IPS-18a (cell line): Measurements from ENCODE around the gene MORN2.

Experiments
- H3K27ac ChIP-seq: one replicate; pipeline ENCODE4 v1.5.1; 2013; ENCODE audit warnings: low read length
- H3K27me3 ChIP-seq: one replicate; pipeline ENCODE4 v1.6.1; 2013; ENCODE audit warnings: mild to moderate bottlenecking, low read length; ENCODE audit not compliant: control insufficient read depth, insufficient read depth
- H3K36me3 ChIP-seq: one replicate; pipeline ENCODE4 v1.6.1; 2013; ENCODE audit warnings: low read depth, low read length; ENCODE audit not compliant: control insufficient read depth
- H3K4me1 ChIP-seq: one replicate; pipeline ENCODE4 v1.6.1; 2013; ENCODE audit warnings: low read depth, low read length; ENCODE audit not compliant: control insufficient read depth
- H3K4me3 ChIP-seq: one replicate; pipeline ENCODE4 v1.5.1; 2013; ENCODE audit warnings: low read length
- H3K9ac ChIP-seq: one replicate; pipeline ENCODE4 v1.6.1; 2013; ENCODE audit warnings: mild to moderate bottlenecking, low read length, moderate library complexity
- H3K9me3 ChIP-seq: one replicate; pipeline ENCODE4 v1.6.1; 2013; ENCODE audit warnings: low read depth, low read length; ENCODE audit not compliant: control insufficient read depth

Gene MORN2

DNA sequence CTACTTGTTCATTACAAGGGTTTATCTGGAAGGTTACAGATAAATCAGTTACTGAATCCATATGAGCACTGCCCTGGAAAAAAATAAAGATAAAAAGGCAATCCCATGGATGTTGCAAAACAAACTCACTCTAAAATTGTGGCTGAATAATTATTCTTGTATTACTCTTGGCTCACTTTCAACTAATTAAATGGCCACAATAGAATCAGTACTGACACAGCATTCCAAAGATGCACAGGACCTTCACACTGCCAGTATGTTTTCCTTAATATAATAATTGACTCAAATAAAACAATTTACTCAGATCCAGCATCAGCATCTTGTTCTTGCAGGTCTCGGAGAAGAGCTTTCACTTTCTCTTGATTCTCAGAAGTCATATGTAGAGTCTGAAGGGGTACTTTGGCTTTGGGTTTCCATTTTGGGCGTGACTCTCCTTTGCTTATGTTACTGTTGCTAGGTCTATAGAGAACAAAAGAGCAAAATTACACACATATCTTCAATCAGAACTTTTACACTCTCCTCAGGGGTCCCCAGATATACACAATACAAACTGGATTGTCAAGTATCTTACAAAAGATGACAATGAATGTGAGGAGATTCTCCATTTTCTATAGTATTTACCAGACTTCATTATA is 12.6 kb upstream of the MORN2 start:
- Histone ChIP-seq H3K9ac (no peak overlapping the region), H3K9me3 (no peaks in the 10 kb centered on the region), H3K27ac (no peak overlapping the region), H3K4me3 (no peak overlapping the region), H3K4me1 (no peaks in the 10 kb centered on the region), H3K27me3 (no peaks in the 10 kb centered on the region), H3K36me3 (peaks cover 46% of the 10 kb centered on the region)

DNA sequence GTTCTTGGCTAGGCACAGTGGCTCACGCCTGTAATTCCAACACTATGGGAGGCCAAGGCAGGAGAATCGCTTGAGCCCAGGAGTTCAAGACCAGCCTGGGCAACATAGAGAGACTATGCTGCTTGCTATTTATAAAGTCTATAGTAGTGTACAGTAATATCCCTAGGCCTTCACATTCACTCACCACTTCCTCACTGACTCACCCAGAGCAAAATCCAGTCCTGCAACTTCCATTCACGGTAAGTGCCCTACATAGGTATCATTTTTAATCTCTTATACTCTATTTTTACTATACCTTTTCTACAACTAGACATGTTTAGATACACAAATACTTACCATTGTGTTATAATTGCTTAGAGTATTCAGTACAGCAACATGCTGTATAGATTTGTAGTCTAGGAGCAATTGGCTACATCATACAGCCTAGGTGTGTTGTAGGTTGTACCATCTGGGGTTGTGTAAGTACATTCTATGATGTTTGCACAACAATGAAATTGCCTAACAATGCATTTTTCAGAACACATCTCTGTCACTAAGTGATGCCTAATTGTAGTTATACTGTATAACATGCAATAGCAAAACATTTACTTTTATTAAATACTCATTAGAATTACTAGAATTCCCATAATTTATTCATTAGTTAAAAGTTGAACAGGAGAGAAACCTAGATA is 8.9 kb upstream of the MORN2 start:
- Histone ChIP-seq H3K9me3 (no peaks in the 10 kb centered on the region), H3K27me3 (no peaks in the 10 kb centered on the region), H3K27ac (no peak overlapping the region), H3K36me3 (peaks cover 20% of the 10 kb centered on the region), H3K4me1 (no peaks in the 10 kb centered on the region), H3K4me3 (no peak overlapping the region), H3K9ac (no peak overlapping the region)

- Histone ChIP-seq H3K36me3 (peaks cover 3% of the 10 kb centered on the region), H3K9me3 (no peaks in the 10 kb centered on the region), H3K4me3 (no peak overlapping the region), H3K27me3 (no peaks in the 10 kb centered on the region), H3K27ac (no peak overlapping the region), H3K9ac (no peak overlapping the region), H3K4me1 (peaks cover 9% of the 10 kb centered on the region)
These were observed 4.3 kb upstream of the MORN2 start for GRCh38 chr2:38871432-38871831.

DNA sequence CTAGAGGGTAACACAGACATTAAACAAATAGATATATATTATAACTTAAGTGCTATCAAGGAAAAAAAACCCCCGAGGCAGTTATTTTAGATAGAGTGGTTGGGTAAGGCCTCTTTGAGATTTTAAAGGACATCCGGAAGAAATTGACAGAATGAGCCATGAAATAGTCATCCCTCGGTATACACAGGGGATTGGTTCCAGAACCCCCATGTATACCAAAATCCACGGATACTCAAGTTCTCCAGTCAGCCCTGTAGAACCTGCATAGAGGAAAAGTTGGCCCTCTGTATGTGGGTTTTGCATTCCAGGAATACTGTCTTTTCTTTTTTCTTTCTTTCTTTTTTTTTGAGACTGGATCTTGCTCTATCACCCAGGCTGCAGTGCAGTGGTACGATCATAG is 2.0 kb upstream of the MORN2 start:
- Histone ChIP-seq H3K36me3 (no peaks in the 10 kb centered on the region), H3K27ac (no peak overlapping the region), H3K9me3 (no peaks in the 10 kb centered on the region), H3K4me1 (peaks cover 11% of the 10 kb centered on the region), H3K4me3 (no peak overlapping the region), H3K9ac (no peak overlapping the region), H3K27me3 (no peaks in the 10 kb centered on the region)

GRCh38 chr2:38875227-38875575 is 575 bp upstream of the MORN2 start:
- Histone ChIP-seq H3K9ac (peak overlapping the region; percentile 70), H3K9me3 (no peaks in the 10 kb centered on the region), H3K4me1 (peaks cover 11% of the 10 kb centered on the region), H3K27ac (peak overlapping the region; percentile 24), H3K36me3 (no peaks in the 10 kb centered on the region), H3K27me3 (no peaks in the 10 kb centered on the region), H3K4me3 (peak overlapping the region; percentile 90)

GRCh38 chr2:38876407-38876806 is 631 bp downstream of the MORN2 start:
- no peaks in the 10 kb centered on the region for H3K9me3 ChIP-seq
- H3K4me1 ChIP-seq: peaks cover 11% of the 10 kb centered on the region
- no peaks in the 10 kb centered on the region for H3K36me3 ChIP-seq
- H3K4me3 ChIP-seq: peak overlapping the region; percentile 90
- no peaks in the 10 kb centered on the region for H3K27me3 ChIP-seq
- no peak overlapping the region for H3K27ac ChIP-seq
- H3K9ac ChIP-seq: peak overlapping the region; percentile 70

GRCh38 chr2:38886063-38886462 is 10.3 kb downstream of the MORN2 start:
- no peaks in the 10 kb centered on the region for H3K9me3 ChIP-seq
- H3K36me3 ChIP-seq: no peaks in the 10 kb centered on the region

DNA sequence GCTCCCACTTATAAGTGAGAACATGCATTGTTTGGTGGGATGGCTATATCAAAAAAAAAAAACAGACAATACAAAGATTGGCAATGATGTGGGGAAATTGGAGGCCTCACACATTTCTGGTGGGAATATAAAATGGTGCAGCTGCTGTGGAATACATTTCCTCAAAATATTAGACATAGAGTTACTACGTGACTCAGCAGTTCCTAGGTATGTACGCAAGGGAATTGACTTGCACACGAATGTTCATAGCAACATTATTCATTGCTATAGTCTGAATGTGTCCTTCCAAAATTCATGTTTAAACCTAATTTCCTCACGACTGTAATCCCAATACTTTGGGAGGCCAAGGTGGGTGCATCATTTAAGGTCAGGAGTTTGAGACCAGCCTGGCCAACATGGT is 11.6 kb downstream of the MORN2 start:
- H3K27me3 ChIP-seq: no peaks in the 10 kb centered on the region
- no peaks in the 10 kb centered on the region for H3K9me3 ChIP-seq
- no peak overlapping the region for H3K4me3 ChIP-seq
- no peak overlapping the region for H3K9ac ChIP-seq
- H3K4me1 ChIP-seq: no peaks in the 10 kb centered on the region
- H3K27ac ChIP-seq: no peak overlapping the region
- no peaks in the 10 kb centered on the region for H3K36me3 ChIP-seq

More at GRCh38 chr2:38886063-38886462, 10.3 kb downstream of the MORN2 start:
- no peaks in the 10 kb centered on the region for H3K27me3 ChIP-seq
- no peak overlapping the region for H3K27ac ChIP-seq
- no peak overlapping the region for H3K4me3 ChIP-seq
- H3K9ac ChIP-seq: no peak overlapping the region
- no peaks in the 10 kb centered on the region for H3K4me1 ChIP-seq

- Histone ChIP-seq H3K4me1 (no peaks in the 10 kb centered on the region), H3K9me3 (no peaks in the 10 kb centered on the region), H3K27ac (no peak overlapping the region), H3K27me3 (no peaks in the 10 kb centered on the region), H3K9ac (no peak overlapping the region), H3K4me3 (no peak overlapping the region), H3K36me3 (no peaks in the 10 kb centered on the region)
These were observed 12.3 kb downstream of the MORN2 start for GRCh38 chr2:38887902-38888554.

GRCh38 chr2:38889045-38889444 is 13.3 kb downstream of the MORN2 start:
- Histone ChIP-seq H3K36me3 (no peaks in the 10 kb centered on the region), H3K9ac (no peak overlapping the region), H3K4me3 (no peak overlapping the region), H3K9me3 (no peaks in the 10 kb centered on the region), H3K27ac (no peak overlapping the region), H3K4me1 (no peaks in the 10 kb centered on the region), H3K27me3 (no peaks in the 10 kb centered on the region)

- H3K27ac ChIP-seq: no peak within 1 kb of the TSS
- no peaks in the 10 kb centered on the region for H3K27me3 ChIP-seq
- no peak within 1 kb of the TSS for H3K9ac ChIP-seq
- H3K4me3 ChIP-seq: no peak within 1 kb of the TSS
- no peaks in the 10 kb centered on the region for H3K36me3 ChIP-seq
- H3K4me1 ChIP-seq: no peaks in the 10 kb centered on the region
- no peaks in the 10 kb centered on the region for H3K9me3 ChIP-seq
These were observed 13.8 kb downstream of the MORN2 start, which contains the start of gene ARHGEF33 for GRCh38 chr2:38889575-38889974. Gene ARHGEF33 (plus strand): TSS chr2:38889875. CDS start chr2:38919448, 29,573 bp downstream.
